ENCODE measurements around the gene OSBPL9. TPM values are rescaled to one million over a fixed set of nuclear protein-coding genes. Genes with fewer than 3 reads are reported as not detected.

OSBPL9 gene
- total RNA-seq, 4 donors from 2014 or later, result 56.9 to 110 (median 78.3) TPM

DNA sequence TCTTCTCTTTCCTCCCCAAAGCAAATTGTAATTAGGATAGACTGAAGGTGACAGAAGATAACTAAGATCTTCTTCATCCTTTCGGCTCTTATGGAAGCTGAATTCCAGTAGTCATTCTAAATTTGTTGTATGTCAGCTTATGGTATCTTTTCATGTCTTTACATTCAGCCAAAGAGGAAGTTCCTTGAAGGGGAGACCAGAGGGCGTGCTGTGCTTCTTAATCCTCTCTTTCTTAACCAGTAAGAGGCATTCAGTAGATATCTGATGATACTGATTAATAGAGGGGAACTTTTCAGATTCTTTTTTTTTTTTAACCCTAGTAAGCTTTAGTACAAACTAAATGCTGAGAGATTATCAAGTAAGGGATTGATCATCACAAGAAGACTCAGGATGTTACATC is 102.3 kb downstream of the OSBPL9 start:
- Histone ChIP-seq H3K27ac (no peak overlapping the region), H3K27me3 (no peaks in the 10 kb centered on the region), H3K4me3 (no peak overlapping the region), H3K4me1 (no peaks in the 10 kb centered on the region), H3K9me3 (no peaks in the 10 kb centered on the region), H3K36me3 (peaks cover 0 to 5% of the 10 kb centered on the region in 2 donors)
- WGBS, 2 donors (ENCODE audit: low coverage in 1 of 2), result 83 to 89% methylated on average over 1 to 2 of the region's 2 CpGs
- ATAC-seq, result no peak
- no peak for TF ChIP-seq EP300 (IDR thresholded peaks at IDR 0.05)

DNA sequence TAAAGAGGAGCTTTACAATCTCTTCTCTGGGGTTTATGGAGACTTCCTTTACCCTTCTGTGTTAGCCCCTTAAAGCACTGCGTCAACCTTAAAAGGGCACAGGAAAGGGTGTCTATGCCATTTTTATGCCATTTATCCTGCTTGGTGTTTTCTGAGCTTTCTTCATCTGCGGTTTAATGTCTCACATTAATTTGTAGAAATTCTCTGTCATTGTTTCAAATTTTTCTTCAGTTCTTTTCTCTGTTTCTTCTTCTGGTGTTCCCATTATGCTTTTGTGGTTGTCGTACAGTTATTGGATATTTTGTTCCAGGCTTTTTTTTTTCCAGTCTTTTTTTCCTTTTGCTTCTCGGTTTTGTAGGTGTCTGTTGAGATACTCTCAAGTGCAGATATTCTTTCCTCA is 107.9 kb downstream of the OSBPL9 start:
- WGBS, 2 donors (ENCODE audit: low coverage in 1 of 2), result 94 to 100% methylated on average over 1 to 4 of the region's 4 CpGs
- Histone ChIP-seq H3K36me3 (no peaks in the 10 kb centered on the region), H3K4me3 (no peak overlapping the region), H3K27ac (no peak overlapping the region), H3K4me1 (peaks cover 1 to 31% (median 2%) of the 10 kb centered on the region in 3 donors), H3K27me3 (no peaks in the 10 kb centered on the region), H3K9me3 (no peaks in the 10 kb centered on the region)
- ATAC-seq, result no peak
- no peak for TF ChIP-seq POLR2AphosphoS5 (IDR thresholded peaks at IDR 0.05)
- no peak for TF ChIP-seq POLR2A (IDR thresholded peaks at IDR 0.05)
- TF ChIP-seq, protein P1, sequence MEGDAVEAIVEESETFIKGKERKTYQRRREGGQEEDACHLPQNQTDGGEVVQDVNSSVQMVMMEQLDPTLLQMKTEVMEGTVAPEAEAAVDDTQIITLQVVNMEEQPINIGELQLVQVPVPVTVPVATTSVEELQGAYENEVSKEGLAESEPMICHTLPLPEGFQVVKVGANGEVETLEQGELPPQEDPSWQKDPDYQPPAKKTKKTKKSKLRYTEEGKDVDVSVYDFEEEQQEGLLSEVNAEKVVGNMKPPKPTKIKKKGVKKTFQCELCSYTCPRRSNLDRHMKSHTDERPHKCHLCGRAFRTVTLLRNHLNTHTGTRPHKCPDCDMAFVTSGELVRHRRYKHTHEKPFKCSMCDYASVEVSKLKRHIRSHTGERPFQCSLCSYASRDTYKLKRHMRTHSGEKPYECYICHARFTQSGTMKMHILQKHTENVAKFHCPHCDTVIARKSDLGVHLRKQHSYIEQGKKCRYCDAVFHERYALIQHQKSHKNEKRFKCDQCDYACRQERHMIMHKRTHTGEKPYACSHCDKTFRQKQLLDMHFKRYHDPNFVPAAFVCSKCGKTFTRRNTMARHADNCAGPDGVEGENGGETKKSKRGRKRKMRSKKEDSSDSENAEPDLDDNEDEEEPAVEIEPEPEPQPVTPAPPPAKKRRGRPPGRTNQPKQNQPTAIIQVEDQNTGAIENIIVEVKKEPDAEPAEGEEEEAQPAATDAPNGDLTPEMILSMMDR (IDR thresholded peaks at IDR 0.05), result no peak
- no peak for TF ChIP-seq EP300 (IDR thresholded peaks at IDR 0.05)

DNA sequence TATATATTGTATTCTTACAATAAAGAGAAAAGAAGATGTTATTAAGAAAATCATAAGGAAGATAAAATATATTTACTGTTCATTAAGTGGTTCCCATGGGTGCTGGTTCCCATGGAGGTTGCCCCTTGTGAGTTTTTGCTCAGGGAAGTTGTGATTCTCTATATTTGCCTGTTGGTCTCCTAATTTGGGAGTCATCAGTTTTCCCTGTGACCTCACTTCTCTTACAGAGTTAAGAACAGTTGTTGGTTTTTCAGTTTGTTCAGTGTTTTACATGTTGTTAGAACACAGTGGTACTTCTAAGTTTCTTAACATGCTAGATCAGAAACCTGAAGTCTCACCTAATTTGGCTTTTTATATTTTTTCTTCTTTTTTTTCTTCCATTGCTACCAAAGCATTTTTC is 109.2 kb downstream of the OSBPL9 start:
- Histone ChIP-seq H3K4me1 (peaks cover 2 to 43% (median 5%) of the 10 kb centered on the region in 3 donors), H3K27ac (no peak overlapping the region), H3K36me3 (no peaks in the 10 kb centered on the region), H3K27me3 (no peaks in the 10 kb centered on the region), H3K9me3 (no peaks in the 10 kb centered on the region), H3K4me3 (no peak overlapping the region)
- no peak for ATAC-seq
- TF ChIP-seq POLR2AphosphoS5 (IDR thresholded peaks at IDR 0.05) (no peak), EP300 (IDR thresholded peaks at IDR 0.05) (no peak), POLR2A (IDR thresholded peaks at IDR 0.05) (no peak)
- TF ChIP-seq, protein P1 (IDR thresholded peaks at IDR 0.05), result no peak

DNA sequence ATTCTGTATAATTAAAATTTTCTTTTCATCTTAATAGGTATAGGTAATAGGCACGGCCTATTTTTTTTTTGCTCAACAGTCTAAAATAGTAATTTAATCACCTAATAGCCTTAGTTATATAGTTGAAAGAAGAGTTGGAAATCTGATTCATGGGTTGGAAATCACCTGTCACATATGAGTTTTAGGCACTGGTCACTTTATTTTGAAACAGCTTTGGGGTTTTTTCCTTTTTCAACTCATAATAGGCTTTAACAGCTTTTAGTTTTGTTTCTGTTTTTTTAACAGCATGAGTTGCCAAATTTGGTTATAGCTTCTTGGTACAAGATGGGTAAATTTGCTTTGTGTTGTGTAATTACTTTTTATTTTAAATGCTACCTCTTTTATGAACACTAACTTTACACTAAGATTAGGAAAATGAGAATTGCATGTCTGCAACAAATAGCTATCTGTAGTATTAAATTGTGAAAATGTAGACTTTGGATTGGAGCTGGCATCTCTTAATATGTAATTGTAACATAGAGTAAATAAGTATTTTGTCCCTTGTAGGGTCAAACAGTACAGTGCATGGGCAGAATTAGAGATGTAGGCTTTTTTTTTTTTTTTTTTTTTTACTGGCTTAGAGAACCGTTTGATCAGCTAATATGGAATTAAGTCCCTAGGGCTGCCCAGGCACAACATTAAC is 109.8 kb downstream of the OSBPL9 start:
- Histone ChIP-seq H3K36me3 (no peaks in the 10 kb centered on the region), H3K27ac (no peak overlapping the region), H3K4me3 (no peak overlapping the region), H3K9me3 (no peaks in the 10 kb centered on the region), H3K27me3 (no peaks in the 10 kb centered on the region), H3K4me1 (peaks cover 2 to 48% (median 5%) of the 10 kb centered on the region in 3 donors)
- no peak for ATAC-seq
- TF ChIP-seq, protein P1 (IDR thresholded peaks at IDR 0.05), result no peak
- no peak for TF ChIP-seq POLR2AphosphoS5 (IDR thresholded peaks at IDR 0.05)
- no peak for TF ChIP-seq EP300 (IDR thresholded peaks at IDR 0.05)
- TF ChIP-seq POLR2A (IDR thresholded peaks at IDR 0.05), result no peak
- 75% methylated on average over 2 of the region's 2 CpGs for whole genome bisulfite sequencing, 2 donors (ENCODE audit: low coverage in 1 of 2)

DNA sequence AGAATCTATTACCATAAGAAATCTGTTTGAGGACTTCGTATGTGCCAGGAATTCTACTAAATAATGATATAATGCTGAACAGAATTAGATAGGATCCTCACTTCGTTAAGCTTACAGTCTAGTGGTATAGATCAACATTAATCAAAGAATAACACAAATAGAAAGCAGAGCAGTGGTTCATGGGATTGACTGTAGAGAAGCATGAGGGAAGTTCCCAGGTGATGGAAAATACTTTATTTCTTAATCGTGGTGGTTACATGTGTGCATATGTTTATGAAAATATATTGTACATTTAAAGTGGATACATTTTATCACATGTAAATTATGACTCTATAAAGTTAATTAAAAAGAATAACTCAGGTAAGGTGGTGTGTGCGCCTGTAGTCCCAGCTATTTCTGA is 110.5 kb downstream of the OSBPL9 start:
- 78 to 96% methylated on average over 3 to 4 of the region's 4 CpGs for WGBS, 2 donors (ENCODE audit: low coverage in 1 of 2)
- H3K36me3 ChIP-seq, result no peaks in the 10 kb centered on the region
- TF ChIP-seq EP300 (IDR thresholded peaks at IDR 0.05) (no peak), POLR2AphosphoS5 (IDR thresholded peaks at IDR 0.05) (no peak), POLR2A (IDR thresholded peaks at IDR 0.05) (no peak)
- TF ChIP-seq, protein P1 (IDR thresholded peaks at IDR 0.05), result no peak
- no peak overlapping the region for H3K27ac ChIP-seq
- no peaks in the 10 kb centered on the region for H3K9me3 ChIP-seq
- H3K27me3 ChIP-seq, result no peaks in the 10 kb centered on the region
- no peak overlapping the region for H3K4me3 ChIP-seq
- peaks cover 2 to 53% (median 5%) of the 10 kb centered on the region in 3 donors for H3K4me1 ChIP-seq
- ATAC-seq, result no peak
